GM12801 (cell line): ENCODE results near the gene CETN1.

Experiments used
- TF ChIP-seq, protein P1 (sequence below): IDR thresholded peaks from one replicate; pipeline ENCODE4 v1.5.1; 2011; ENCODE audit warnings: control low read depth; ENCODE audit not compliant: insufficient read length; ENCODE audit errors: extremely low read depth

The CETN1 gene

DNA sequence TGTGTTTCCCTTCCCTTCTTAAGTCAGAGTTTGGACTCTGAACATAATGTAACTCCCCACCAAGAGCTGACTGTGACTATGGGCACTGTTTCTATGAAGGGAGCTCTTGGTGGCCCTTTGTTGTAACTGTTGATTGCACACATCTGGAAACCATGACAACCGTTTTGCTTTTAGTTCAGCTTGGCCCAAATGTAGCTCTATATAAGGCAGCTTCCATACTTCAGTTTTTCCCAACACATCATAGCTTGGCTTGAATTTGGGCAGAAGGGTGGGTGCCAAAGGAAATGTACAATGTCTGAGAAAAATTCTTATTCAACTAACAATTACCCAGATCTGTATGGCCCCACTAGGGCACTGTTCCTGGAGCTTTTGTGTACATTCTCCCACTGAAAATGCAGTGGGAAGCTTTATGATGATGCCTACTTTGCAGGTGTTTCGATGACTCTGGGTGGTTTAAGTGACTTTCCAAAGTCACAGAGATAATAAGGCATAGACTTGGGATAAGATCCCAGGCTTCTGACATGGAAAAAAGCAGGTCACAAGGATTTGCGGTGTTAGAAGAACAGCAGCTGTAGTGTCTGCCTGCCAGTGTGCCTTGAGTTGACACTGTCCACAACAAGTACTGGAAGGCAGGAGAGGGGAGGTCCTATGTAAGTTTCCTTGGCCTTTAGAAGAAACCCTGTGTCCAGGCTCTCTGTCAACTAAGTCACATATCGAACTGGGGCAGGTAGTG lies 2.4 kb upstream of the CETN1 start:
- TF ChIP-seq, protein P1, sequence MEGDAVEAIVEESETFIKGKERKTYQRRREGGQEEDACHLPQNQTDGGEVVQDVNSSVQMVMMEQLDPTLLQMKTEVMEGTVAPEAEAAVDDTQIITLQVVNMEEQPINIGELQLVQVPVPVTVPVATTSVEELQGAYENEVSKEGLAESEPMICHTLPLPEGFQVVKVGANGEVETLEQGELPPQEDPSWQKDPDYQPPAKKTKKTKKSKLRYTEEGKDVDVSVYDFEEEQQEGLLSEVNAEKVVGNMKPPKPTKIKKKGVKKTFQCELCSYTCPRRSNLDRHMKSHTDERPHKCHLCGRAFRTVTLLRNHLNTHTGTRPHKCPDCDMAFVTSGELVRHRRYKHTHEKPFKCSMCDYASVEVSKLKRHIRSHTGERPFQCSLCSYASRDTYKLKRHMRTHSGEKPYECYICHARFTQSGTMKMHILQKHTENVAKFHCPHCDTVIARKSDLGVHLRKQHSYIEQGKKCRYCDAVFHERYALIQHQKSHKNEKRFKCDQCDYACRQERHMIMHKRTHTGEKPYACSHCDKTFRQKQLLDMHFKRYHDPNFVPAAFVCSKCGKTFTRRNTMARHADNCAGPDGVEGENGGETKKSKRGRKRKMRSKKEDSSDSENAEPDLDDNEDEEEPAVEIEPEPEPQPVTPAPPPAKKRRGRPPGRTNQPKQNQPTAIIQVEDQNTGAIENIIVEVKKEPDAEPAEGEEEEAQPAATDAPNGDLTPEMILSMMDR = no peak

GRCh38 chr18:579238-579637 lies 942 bp upstream of the CETN1 start:
- TF ChIP-seq, protein P1 = no peak

DNA sequence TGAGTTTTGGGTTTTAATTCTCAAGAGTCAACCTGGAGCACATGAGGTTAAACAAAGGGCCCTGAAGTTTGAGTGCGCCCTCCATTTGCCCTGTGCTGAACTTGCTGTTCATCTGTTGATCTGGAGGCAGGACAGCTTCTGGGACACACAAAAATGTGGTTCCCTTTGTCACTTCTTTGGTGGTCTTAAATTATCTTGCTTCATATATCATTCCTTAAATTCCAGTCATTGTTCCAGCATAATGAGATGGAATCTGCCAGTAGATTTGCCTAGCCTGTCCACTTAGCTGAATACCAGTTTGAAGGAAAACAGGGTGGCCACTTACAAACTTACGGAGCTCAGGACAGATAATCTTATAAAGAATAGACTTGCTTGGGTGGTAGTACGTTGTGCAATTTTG lies 916 bp downstream of the CETN1 start:
- TF ChIP-seq, protein P1 = no peak

- TF ChIP-seq, protein P1 = no peak
These were observed 2.3 kb downstream of the CETN1 start for GRCh38 chr18:582465-582864.

GRCh38 chr18:595068-595467 lies 14.9 kb downstream of the CETN1 start:
- TF ChIP-seq, protein P1 = no peak

- TF ChIP-seq, protein P1 = no peak
These were observed 15.4 kb downstream of the CETN1 start for GRCh38 chr18:595571-595970.

GRCh38 chr18:596288-596881 lies 16.2 kb downstream of the CETN1 start:
- TF ChIP-seq, protein P1 = no peak
